WTC11 (cell line): ENCODE data around the gene MARK2. TPM values are rescaled to one million over a fixed set of nuclear protein-coding genes. Genes with fewer than 3 reads are reported as not detected.
A peak's percentile ranks its signal among the peaks of the same experiment; 100 is the strongest.

Experiments used
- ATAC-seq: fragments of 200-7000 bp; cut with Tn5 transposase; 2 replicates; pipeline ENCODE4 v1.10.0; 2021; ENCODE audit warnings: mild to moderate bottlenecking, moderate library complexity
- CTCF ChIA-PET: fragments of 300-600 bp; sonication (Branson Sonifier 250); formaldehyde crosslinking; loops from one replicate; lab custom pipeline; 2021; ENCODE audit warnings: antibody characterized with exemption; lab: Charles Lee
- POLR2A ChIA-PET: fragments of 350-600 bp; sonication (Branson Sonifier 250); formaldehyde crosslinking; loops from one replicate; lab custom pipeline; 2021; ENCODE audit warnings: antibody characterized with exemption; lab: Charles Lee
- DNase-seq: peaks from one replicate; pipeline ENCODE4 v3.0.0; 2021; ENCODE audit warnings: low spot score
- H3K27ac Mint-ChIP-seq: 2 replicates; pipeline ENCODE4 v1.8.0; 2021; ENCODE audit warnings: mixed read lengths
- H3K27me3 Mint-ChIP-seq: 2 replicates; pipeline ENCODE4 v1.8.0; 2021; ENCODE audit warnings: low read depth, mild to moderate bottlenecking, moderate library complexity, mixed read lengths
- H3K36me3 Mint-ChIP-seq: 2 replicates; pipeline ENCODE4 v1.8.0; 2021; ENCODE audit warnings: mixed read lengths
- H3K4me1 Mint-ChIP-seq: 2 replicates; pipeline ENCODE4 v1.8.0; 2022; ENCODE audit warnings: mixed read lengths
- H3K4me3 Mint-ChIP-seq: 2 replicates; pipeline ENCODE4 v1.8.0; 2021; ENCODE audit warnings: mild to moderate bottlenecking, moderate library complexity, mixed read lengths
- H3K9me3 Mint-ChIP-seq: 2 replicates; pipeline ENCODE4 v1.8.0; 2021; ENCODE audit warnings: mixed read lengths
- CREM ChIP-seq: sonication (generic); formaldehyde crosslinking; IDR thresholded peaks from 2 replicates; pipeline ENCODE4 v1.8.1; 2022; ENCODE audit warnings: mild to moderate bottlenecking, missing genetic modification reagents, moderate library complexity
- ELF4 ChIP-seq: sonication (generic); formaldehyde crosslinking; IDR thresholded peaks from 2 replicates; pipeline ENCODE4 v1.8.1; 2022; ENCODE audit warnings: low read depth, mild to moderate bottlenecking, moderate library complexity, missing genetic modification reagents
- EMX1 ChIP-seq: fragments of 250-450 bp; sonication (Bioruptor Pico); IDR thresholded peaks from 2 replicates; pipeline ENCODE4 v1.8.0; 2021; ENCODE audit warnings: mild to moderate bottlenecking
- ETV6 ChIP-seq: sonication (generic); formaldehyde crosslinking; IDR thresholded peaks from 2 replicates; pipeline ENCODE4 v1.8.1; 2022; ENCODE audit warnings: mild to moderate bottlenecking, missing genetic modification reagents
- FOXJ3 ChIP-seq: sonication (generic); formaldehyde crosslinking; IDR thresholded peaks from 2 replicates; pipeline ENCODE4 v1.9.0; 2021; ENCODE audit warnings: missing genetic modification reagents, mild to moderate bottlenecking, borderline replicate concordance
- FOXP1 ChIP-seq: sonication (generic); formaldehyde crosslinking; IDR thresholded peaks from 2 replicates; pipeline ENCODE4 v1.8.0; 2022; ENCODE audit warnings: missing genetic modification reagents, mild to moderate bottlenecking, moderate library complexity, borderline replicate concordance
- GABPB1 ChIP-seq: sonication (generic); formaldehyde crosslinking; IDR thresholded peaks from 2 replicates; pipeline ENCODE4 v1.8.1; 2023; ENCODE audit warnings: mild to moderate bottlenecking, missing genetic modification reagents
- GRHL2 ChIP-seq: fragments of 250-450 bp; sonication (Bioruptor Pico); IDR thresholded peaks from 2 replicates; pipeline ENCODE4 v1.8.0; 2022; ENCODE audit warnings: mild to moderate bottlenecking, moderate library complexity; ENCODE audit not compliant: insufficient replicate concordance, severe bottlenecking
- GTF2I ChIP-seq: fragments of 250-450 bp; sonication (Bioruptor Pico); conservative IDR thresholded peaks from 2 replicates; pipeline ENCODE4 v1.4.0; 2021; ENCODE audit warnings: mild to moderate bottlenecking
- NFATC4 ChIP-seq: fragments of 250-450 bp; sonication (Bioruptor Pico); IDR thresholded peaks from 2 replicates; pipeline ENCODE4 v1.9.0; 2021; ENCODE audit warnings: mild to moderate bottlenecking
- RELA ChIP-seq: sonication (generic); formaldehyde crosslinking; IDR thresholded peaks from 2 replicates; pipeline ENCODE4 v1.8.1; 2022; ENCODE audit warnings: missing genetic modification reagents, mild to moderate bottlenecking, borderline replicate concordance
- SOX15 ChIP-seq: fragments of 250-450 bp; sonication (Bioruptor Pico); IDR thresholded peaks from 2 replicates; pipeline ENCODE4 v1.9.0; 2021; ENCODE audit warnings: mild to moderate bottlenecking
- TEAD1 ChIP-seq: sonication (generic); formaldehyde crosslinking; IDR thresholded peaks from 2 replicates; pipeline ENCODE4 v1.8.0; 2022; ENCODE audit warnings: mild to moderate bottlenecking, missing genetic modification reagents
- TEAD4 ChIP-seq: sonication (generic); formaldehyde crosslinking; IDR thresholded peaks from 2 replicates; pipeline ENCODE4 v1.8.0; 2022; ENCODE audit warnings: mild to moderate bottlenecking, missing genetic modification reagents
- ZBTB21 ChIP-seq: sonication (generic); formaldehyde crosslinking; IDR thresholded peaks from 2 replicates; pipeline ENCODE4 v1.8.1; 2023; ENCODE audit warnings: mild to moderate bottlenecking, missing genetic modification reagents, borderline replicate concordance
- ZNF423 ChIP-seq: fragments of 250-450 bp; sonication (Bioruptor Pico); IDR thresholded peaks from 2 replicates; pipeline ENCODE4 v2.1.2; 2022; ENCODE audit warnings: mild to moderate bottlenecking, moderate library complexity
- total RNA-seq: library from RNA; stranded (reverse); gene quantifications from 3 replicates; pipeline ENCODE4 v1.2.3, GENCODE V29; 2021
- TF ChIP-seq, protein P1 (sequence below): sonication (generic); formaldehyde crosslinking; IDR thresholded peaks from 2 replicates; pipeline ENCODE4 v1.8.0; 2023; ENCODE audit warnings: missing genetic modification reagents
- TF ChIP-seq, protein P2 (sequence below): fragments of 250-450 bp; sonication (Bioruptor Pico); IDR thresholded peaks from 2 replicates; pipeline ENCODE4 v1.8.0; 2021; ENCODE audit warnings: mild to moderate bottlenecking
- TF ChIP-seq, protein P3 (sequence below): sonication (generic); formaldehyde crosslinking; IDR thresholded peaks from 2 replicates; pipeline ENCODE4 v1.8.1; 2023; ENCODE audit warnings: mild to moderate bottlenecking, missing genetic modification reagents, borderline replicate concordance
- TF ChIP-seq, protein P4 (sequence below): fragments of 250-450 bp; sonication (Bioruptor Pico); conservative IDR thresholded peaks from 2 replicates; pipeline ENCODE4 v1.9.0; 2021; ENCODE audit warnings: mild to moderate bottlenecking
- TF ChIP-seq, protein P5 (sequence below): fragments of 250-450 bp; sonication (Bioruptor Pico); IDR thresholded peaks from 2 replicates; pipeline ENCODE4 v2.1.2; 2022; ENCODE audit warnings: mild to moderate bottlenecking, moderate library complexity
- TF ChIP-seq, protein P6 (sequence below): sonication (generic); formaldehyde crosslinking; IDR thresholded peaks from 2 replicates; pipeline ENCODE4 v1.8.0; 2023; ENCODE audit warnings: missing genetic modification reagents, mild to moderate bottlenecking, borderline replicate concordance

The MARK2 gene
- total RNA-seq, 1 experiment from 2014 or later, result 57.4 TPM

DNA sequence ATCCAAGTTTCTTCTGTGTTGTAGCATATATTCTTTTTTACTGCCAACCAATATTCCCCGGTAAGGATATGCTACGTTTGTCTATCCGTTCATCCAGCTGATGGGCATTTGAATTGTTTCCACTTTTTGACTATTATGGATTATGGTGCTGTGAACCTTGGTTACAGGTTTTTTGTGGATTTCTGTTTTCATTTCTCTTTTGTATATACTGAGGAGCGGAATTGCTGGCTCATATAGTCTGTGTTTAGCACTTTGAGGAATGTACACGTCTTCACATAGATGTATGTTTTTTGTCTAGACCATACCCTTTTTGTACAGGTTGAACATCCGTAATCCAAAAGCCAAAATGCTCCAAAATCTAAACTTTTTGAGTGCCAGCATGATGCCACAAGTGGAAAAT is 54.4 kb downstream of the MARK2 start (continued):
- TF ChIP-seq, protein P1, sequence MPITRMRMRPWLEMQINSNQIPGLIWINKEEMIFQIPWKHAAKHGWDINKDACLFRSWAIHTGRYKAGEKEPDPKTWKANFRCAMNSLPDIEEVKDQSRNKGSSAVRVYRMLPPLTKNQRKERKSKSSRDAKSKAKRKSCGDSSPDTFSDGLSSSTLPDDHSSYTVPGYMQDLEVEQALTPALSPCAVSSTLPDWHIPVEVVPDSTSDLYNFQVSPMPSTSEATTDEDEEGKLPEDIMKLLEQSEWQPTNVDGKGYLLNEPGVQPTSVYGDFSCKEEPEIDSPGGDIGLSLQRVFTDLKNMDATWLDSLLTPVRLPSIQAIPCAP (CRISPR knock-in tag), result no peak
- no peak for TF ChIP-seq GABPB1
- TF ChIP-seq GRHL2 (CRISPR knock-in tag), result no peak
- TF ChIP-seq, all 79 proteins: peak for 0

DNA sequence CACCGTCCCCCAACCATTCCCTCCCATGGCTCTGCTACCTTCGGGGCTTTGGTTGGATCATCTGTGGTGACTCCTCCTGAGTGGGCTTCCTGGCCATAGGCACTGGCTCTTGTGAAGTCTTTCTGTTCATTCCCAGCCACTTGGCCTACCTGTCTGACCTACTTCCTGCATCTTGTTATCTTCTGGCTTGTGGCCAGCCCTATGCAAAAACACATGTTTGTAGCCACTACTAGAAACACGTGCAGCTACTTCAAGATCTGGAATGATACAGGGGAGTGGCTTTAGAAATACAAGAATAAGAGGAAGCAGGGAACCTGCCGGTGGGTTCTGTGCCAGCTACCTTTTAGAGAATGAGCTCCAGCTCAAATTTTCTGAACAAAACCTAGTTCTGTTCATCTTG is 57.2 kb downstream of the MARK2 start:
- H3K27ac Mint-ChIP-seq, result peak overlapping the region; percentile 57; the same call in 1 of the 2 replicates
- TF ChIP-seq ELF4 (CRISPR knock-in tag) (no peak), GTF2I (CRISPR knock-in tag) (no peak), ZBTB21 (no peak), ZNF423 (CRISPR knock-in tag) (no peak), TEAD1 (no peak), TEAD4 (CRISPR knock-in tag) (no peak), CREM (CRISPR knock-in tag) (no peak), NFATC4 (CRISPR knock-in tag) (no peak), SOX15 (no peak), RELA (CRISPR knock-in tag) (no peak), FOXP1 (CRISPR knock-in tag) (no peak), FOXJ3 (CRISPR knock-in tag) (no peak), EMX1 (CRISPR knock-in tag) (no peak), ETV6 (CRISPR knock-in tag) (no peak)
- TF ChIP-seq, protein P2, sequence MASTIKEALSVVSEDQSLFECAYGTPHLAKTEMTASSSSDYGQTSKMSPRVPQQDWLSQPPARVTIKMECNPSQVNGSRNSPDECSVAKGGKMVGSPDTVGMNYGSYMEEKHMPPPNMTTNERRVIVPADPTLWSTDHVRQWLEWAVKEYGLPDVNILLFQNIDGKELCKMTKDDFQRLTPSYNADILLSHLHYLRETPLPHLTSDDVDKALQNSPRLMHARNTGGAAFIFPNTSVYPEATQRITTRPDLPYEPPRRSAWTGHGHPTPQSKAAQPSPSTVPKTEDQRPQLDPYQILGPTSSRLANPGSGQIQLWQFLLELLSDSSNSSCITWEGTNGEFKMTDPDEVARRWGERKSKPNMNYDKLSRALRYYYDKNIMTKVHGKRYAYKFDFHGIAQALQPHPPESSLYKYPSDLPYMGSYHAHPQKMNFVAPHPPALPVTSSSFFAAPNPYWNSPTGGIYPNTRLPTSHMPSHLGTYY (CRISPR knock-in tag), result no peak
- TF ChIP-seq, protein P3, sequence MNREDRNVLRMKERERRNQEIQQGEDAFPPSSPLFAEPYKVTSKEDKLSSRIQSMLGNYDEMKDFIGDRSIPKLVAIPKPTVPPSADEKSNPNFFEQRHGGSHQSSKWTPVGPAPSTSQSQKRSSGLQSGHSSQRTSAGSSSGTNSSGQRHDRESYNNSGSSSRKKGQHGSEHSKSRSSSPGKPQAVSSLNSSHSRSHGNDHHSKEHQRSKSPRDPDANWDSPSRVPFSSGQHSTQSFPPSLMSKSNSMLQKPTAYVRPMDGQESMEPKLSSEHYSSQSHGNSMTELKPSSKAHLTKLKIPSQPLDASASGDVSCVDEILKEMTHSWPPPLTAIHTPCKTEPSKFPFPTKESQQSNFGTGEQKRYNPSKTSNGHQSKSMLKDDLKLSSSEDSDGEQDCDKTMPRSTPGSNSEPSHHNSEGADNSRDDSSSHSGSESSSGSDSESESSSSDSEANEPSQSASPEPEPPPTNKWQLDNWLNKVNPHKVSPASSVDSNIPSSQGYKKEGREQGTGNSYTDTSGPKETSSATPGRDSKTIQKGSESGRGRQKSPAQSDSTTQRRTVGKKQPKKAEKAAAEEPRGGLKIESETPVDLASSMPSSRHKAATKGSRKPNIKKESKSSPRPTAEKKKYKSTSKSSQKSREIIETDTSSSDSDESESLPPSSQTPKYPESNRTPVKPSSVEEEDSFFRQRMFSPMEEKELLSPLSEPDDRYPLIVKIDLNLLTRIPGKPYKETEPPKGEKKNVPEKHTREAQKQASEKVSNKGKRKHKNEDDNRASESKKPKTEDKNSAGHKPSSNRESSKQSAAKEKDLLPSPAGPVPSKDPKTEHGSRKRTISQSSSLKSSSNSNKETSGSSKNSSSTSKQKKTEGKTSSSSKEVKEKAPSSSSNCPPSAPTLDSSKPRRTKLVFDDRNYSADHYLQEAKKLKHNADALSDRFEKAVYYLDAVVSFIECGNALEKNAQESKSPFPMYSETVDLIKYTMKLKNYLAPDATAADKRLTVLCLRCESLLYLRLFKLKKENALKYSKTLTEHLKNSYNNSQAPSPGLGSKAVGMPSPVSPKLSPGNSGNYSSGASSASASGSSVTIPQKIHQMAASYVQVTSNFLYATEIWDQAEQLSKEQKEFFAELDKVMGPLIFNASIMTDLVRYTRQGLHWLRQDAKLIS (CRISPR knock-in tag), result no peak
- TF ChIP-seq, protein P4, sequence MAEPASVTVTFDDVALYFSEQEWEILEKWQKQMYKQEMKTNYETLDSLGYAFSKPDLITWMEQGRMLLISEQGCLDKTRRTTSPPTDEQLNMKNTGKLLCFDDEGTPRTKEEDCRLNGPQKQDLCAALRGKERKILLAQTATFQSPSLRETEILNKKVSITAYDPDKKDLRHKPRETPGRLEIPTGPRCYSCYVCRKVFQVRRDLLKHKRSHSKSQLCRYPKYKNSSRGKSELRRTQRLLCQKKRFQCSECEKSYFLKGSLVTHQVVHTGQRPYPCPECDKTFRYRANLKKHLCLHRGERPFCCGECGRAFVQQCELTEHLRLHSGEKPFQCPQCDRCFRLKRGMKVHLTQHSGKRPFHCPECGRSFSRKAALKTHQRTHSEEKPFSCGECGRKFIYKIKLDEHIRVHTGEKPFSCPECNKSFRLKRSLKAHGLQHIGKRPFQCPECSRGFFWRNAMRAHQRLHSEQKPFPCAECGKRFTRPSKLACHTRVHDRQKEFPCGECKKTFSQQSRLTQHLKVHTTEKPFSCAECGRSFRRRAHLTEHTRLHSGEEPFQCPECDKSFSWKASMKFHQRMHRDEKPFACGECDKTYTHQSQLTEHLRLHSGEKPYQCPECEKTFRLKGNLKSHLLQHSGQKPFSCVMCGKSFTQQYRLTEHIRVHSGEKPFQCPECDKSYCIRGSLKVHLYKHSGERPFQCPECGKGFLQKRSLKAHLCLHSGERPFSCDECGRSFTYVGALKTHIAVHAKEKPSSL, result no peak
- TF ChIP-seq, protein P5, sequence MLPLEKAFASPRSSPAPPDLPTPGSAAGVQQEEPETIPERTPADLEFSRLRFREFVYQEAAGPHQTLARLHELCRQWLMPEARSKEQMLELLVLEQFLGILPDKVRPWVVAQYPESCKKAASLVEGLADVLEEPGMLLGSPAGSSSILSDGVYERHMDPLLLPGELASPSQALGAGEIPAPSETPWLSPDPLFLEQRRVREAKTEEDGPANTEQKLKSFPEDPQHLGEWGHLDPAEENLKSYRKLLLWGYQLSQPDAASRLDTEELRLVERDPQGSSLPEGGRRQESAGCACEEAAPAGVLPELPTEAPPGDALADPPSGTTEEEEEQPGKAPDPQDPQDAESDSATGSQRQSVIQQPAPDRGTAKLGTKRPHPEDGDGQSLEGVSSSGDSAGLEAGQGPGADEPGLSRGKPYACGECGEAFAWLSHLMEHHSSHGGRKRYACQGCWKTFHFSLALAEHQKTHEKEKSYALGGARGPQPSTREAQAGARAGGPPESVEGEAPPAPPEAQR, result no peak
- TF ChIP-seq, protein P6, sequence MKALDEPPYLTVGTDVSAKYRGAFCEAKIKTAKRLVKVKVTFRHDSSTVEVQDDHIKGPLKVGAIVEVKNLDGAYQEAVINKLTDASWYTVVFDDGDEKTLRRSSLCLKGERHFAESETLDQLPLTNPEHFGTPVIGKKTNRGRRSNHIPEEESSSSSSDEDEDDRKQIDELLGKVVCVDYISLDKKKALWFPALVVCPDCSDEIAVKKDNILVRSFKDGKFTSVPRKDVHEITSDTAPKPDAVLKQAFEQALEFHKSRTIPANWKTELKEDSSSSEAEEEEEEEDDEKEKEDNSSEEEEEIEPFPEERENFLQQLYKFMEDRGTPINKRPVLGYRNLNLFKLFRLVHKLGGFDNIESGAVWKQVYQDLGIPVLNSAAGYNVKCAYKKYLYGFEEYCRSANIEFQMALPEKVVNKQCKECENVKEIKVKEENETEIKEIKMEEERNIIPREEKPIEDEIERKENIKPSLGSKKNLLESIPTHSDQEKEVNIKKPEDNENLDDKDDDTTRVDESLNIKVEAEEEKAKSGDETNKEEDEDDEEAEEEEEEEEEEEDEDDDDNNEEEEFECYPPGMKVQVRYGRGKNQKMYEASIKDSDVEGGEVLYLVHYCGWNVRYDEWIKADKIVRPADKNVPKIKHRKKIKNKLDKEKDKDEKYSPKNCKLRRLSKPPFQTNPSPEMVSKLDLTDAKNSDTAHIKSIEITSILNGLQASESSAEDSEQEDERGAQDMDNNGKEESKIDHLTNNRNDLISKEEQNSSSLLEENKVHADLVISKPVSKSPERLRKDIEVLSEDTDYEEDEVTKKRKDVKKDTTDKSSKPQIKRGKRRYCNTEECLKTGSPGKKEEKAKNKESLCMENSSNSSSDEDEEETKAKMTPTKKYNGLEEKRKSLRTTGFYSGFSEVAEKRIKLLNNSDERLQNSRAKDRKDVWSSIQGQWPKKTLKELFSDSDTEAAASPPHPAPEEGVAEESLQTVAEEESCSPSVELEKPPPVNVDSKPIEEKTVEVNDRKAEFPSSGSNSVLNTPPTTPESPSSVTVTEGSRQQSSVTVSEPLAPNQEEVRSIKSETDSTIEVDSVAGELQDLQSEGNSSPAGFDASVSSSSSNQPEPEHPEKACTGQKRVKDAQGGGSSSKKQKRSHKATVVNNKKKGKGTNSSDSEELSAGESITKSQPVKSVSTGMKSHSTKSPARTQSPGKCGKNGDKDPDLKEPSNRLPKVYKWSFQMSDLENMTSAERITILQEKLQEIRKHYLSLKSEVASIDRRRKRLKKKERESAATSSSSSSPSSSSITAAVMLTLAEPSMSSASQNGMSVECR (CRISPR knock-in tag), result no peak
- DNase-seq (no peak), ATAC-seq (no peak)
- peaks cover 2% of the 10 kb centered on the region; the same call in 1 of the 2 replicates for H3K4me1 Mint-ChIP-seq
- POLR2A ChIA-PET, result no interaction called here
- H3K27me3 Mint-ChIP-seq, result no peaks in the 10 kb centered on the region
- H3K9me3 Mint-ChIP-seq, result no peaks in the 10 kb centered on the region
- H3K36me3 Mint-ChIP-seq, result peaks cover 55% of the 10 kb centered on the region
- no peak overlapping the region for H3K4me3 Mint-ChIP-seq
- CTCF ChIA-PET, result interaction anchor here (1.1 kb wide), 1 partner anchor 57 kb away, joined by 3 read pairs; the partner anchor contains the start of gene MARK2
